ENCODE results near the gene SORBS1.

Gene SORBS1

GRCh38 chr10:95277614-95278013 is 283.6 kb downstream of the SORBS1 start:
- WGBS, 2 experiments (ENCODE audit: insufficient coverage in 2 of 2), result 83 to 85% methylated on average over 2 to 3 of the region's 3 CpGs

GRCh38 chr10:95277201-95277570 is 284.0 kb downstream of the SORBS1 start:
- 100% methylated on average over 1 of the region's 1 CpG; no CpG with 5 or more reads in 1 of the 2 experiments for WGBS, 2 experiments (ENCODE audit: insufficient coverage in 2 of 2)
- Histone ChIP-seq H3K9me3 (ENCODE audit: control insufficient read depth, low read length) (no peaks in the 10 kb centered on the region), H3K27ac (ENCODE audit: low read depth, low read length, severe bottlenecking) (no peak overlapping the region)

More at GRCh38 chr10:95277614-95278013, 283.6 kb downstream of the SORBS1 start:
- Histone ChIP-seq H3K36me3 (ENCODE audit: control insufficient read depth, insufficient read depth, low read length) (peaks cover 11% of the 10 kb centered on the region), H3K27ac (ENCODE audit: low read depth, low read length, severe bottlenecking) (no peak overlapping the region), H3K9me3 (ENCODE audit: control insufficient read depth, low read length) (no peaks in the 10 kb centered on the region), H3K4me3 (ENCODE audit: extremely low read depth, insufficient read depth, low read length, poor library complexity, severe bottlenecking) (no peak overlapping the region), H3K4me1 (ENCODE audit: control insufficient read depth, insufficient read depth, low read length, poor library complexity, severe bottlenecking) (peaks cover 55% of the 10 kb centered on the region)

DNA sequence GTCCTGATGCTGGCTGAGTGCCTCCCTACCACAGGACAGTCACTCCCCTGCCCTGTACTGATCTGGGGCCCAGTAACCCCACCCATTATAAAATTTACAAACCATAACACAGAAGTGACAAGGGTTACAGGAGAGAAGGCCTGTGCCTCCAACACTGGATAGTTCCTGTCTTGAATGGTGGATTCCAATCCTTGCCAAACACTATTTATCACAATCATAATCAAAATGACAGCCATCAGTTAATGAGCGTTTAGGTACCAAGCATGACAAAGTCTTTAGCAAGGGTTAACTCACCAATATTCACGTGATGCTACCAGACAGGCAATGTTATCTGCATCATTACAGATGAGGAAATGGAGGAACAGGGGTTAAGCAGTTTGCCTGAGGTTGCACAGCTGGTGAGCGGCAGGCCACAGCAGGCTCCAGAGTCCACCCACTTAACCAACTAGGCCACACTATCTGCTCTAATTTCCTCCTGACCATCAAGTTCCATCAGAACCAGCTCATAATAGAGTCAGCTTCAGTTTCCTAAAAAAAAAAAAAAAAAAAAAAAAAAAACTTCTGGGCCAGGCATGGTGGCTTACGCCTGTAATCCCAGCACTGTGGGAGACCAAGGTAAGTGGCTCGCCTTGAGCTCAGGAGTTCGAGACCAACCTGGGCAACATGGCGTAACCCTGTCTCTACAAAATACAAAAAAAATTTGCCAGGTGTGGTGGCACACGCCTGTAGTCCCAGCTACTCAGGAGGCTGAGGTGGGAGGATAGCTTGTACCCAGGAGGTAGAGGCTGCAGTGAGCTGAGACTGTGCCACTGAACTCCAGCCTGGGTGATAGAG is 284.6 kb downstream of the SORBS1 start:
- H3K27ac ChIP-seq (ENCODE audit: low read depth, low read length, severe bottlenecking), result no peak overlapping the region
- no peak overlapping the region for H3K4me3 ChIP-seq (ENCODE audit: extremely low read depth, insufficient read depth, low read length, poor library complexity, severe bottlenecking)
- H3K9me3 ChIP-seq (ENCODE audit: control insufficient read depth, low read length), result no peaks in the 10 kb centered on the region
- H3K4me1 ChIP-seq (ENCODE audit: control insufficient read depth, insufficient read depth, low read length, poor library complexity, severe bottlenecking), result peaks cover 51% of the 10 kb centered on the region
- WGBS, 2 experiments (ENCODE audit: insufficient coverage in 2 of 2), result 92 to 94% methylated on average over 4 to 5 of the region's 8 CpGs
- H3K36me3 ChIP-seq (ENCODE audit: control insufficient read depth, insufficient read depth, low read length), result peaks cover 14% of the 10 kb centered on the region

More at GRCh38 chr10:95277201-95277570, 284.0 kb downstream of the SORBS1 start:
- peaks cover 11% of the 10 kb centered on the region for H3K36me3 ChIP-seq (ENCODE audit: control insufficient read depth, insufficient read depth, low read length)
- H3K4me3 ChIP-seq (ENCODE audit: extremely low read depth, insufficient read depth, low read length, poor library complexity, severe bottlenecking), result no peak overlapping the region
- peaks cover 54% of the 10 kb centered on the region for H3K4me1 ChIP-seq (ENCODE audit: control insufficient read depth, insufficient read depth, low read length, poor library complexity, severe bottlenecking)

DNA sequence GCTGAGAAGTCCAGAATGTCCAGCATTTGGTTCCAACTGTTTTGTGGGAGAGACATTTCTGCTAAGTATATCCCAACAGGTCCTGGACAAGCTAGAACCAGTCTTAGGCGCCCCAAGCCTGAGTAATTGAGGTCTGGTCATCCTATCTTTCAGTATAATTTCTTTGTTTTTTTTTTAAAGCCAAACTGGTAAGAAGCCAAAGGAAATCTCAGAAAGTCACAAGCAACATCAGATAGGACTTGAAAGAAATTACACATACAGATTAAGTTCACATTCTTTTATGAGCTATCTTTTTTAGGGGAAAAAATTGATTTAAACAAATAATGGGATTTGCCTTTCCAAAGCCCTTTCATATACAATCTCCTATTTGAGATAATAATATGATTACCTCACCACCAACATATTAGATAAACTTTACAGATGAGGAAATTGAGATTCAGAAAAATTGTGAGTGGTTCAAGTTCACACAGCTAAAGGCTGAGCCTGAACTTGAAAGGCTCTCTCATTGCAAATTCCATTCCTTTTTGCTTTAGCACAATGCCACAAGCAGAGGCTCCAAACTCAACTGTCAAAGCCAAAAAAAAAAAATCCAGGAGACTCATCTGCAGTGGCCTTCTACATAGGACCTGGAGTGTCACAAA is 285.3 kb downstream of the SORBS1 start:
- Histone ChIP-seq H3K4me3 (ENCODE audit: extremely low read depth, insufficient read depth, low read length, poor library complexity, severe bottlenecking) (no peak overlapping the region), H3K9me3 (ENCODE audit: control insufficient read depth, low read length) (no peaks in the 10 kb centered on the region), H3K27ac (ENCODE audit: low read depth, low read length, severe bottlenecking) (no peak overlapping the region), H3K36me3 (ENCODE audit: control insufficient read depth, insufficient read depth, low read length) (peaks cover 19% of the 10 kb centered on the region), H3K4me1 (ENCODE audit: control insufficient read depth, insufficient read depth, low read length, poor library complexity, severe bottlenecking) (peaks cover 46% of the 10 kb centered on the region)
- no CpG with 5 or more reads among the region's 1 CpG for WGBS, 2 experiments (ENCODE audit: insufficient coverage in 2 of 2)

DNA sequence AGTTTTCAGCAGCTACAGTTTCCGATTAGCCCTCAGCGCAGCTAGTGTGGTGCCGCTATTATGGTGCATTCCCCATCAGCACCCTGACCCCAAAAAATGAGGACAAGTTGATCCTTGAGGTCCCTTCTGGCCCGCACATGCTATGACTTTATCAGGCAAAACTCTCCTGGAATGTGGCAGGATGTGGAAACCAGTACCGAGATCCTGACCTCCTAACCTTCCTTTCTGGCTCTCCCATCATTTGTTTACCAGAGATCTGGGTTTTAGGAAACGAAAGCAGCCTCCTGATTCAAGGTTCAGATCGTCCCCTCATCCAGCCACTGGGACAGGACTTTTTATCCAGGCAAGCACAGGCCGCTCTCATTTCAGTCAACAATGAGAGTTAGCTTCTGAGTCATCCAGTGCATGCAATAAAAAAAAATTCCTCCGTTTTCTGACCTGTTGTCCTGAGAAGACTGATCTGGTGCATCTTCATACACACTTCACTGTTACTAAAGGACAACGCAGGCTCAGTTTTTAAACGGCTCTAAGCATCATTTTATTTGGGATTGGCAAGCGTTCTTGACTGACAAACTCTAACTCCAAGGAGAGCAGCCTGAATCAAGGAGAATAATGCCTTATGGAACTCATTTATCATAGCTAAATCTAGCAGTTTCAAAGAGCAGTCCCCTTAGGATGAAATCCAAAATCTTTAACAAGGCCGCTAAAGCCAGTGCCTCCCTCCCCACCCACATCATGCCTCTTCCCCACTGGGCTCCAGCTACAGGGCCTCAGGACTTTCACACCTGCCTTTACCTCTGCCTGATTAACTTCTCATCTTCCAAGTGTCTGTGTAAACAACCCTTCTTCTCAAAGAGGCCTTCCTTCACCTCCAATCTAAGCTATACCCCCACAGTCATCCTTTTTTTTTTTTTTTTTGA is 287.5 kb downstream of the SORBS1 start:
- H3K4me3 ChIP-seq (ENCODE audit: extremely low read depth, insufficient read depth, low read length, poor library complexity, severe bottlenecking), result no peak overlapping the region
- H3K9me3 ChIP-seq (ENCODE audit: control insufficient read depth, low read length), result no peaks in the 10 kb centered on the region
- H3K4me1 ChIP-seq (ENCODE audit: control insufficient read depth, insufficient read depth, low read length, poor library complexity, severe bottlenecking), result peaks cover 32% of the 10 kb centered on the region
- WGBS, 2 experiments (ENCODE audit: insufficient coverage in 2 of 2), result 80 to 83% methylated on average over 12 to 13 of the region's 13 CpGs
- H3K36me3 ChIP-seq (ENCODE audit: control insufficient read depth, insufficient read depth, low read length), result peaks cover 31% of the 10 kb centered on the region
- H3K27ac ChIP-seq (ENCODE audit: low read depth, low read length, severe bottlenecking), result peak overlapping the region; percentile 71

DNA sequence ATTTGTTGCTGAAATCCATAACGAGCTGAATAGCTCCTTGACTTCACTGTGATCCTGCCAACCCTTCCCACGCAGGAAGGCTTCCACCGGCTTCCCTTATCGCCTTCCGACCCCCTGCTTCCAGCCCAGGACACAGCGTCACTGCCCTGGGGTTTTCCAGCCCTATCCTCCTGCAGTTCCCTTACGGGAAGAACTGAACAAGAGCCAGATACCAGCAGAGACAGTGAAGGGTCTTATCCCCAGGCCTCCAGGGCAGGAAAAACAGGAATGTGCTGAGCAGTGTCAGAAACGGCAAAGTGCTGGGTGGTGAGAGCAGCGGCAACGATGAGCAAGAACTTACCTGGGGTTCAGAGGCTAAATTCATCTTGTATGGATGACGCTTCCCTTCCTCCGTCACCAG is 292.7 kb downstream of the SORBS1 start:
- peak overlapping the region; percentile 94 for H3K27ac ChIP-seq (ENCODE audit: low read depth, low read length, severe bottlenecking)
- H3K36me3 ChIP-seq (ENCODE audit: control insufficient read depth, insufficient read depth, low read length), result peaks cover 47% of the 10 kb centered on the region

GRCh38 chr10:95267251-95267650 is 293.9 kb downstream of the SORBS1 start:
- peaks cover 59% of the 10 kb centered on the region for H3K36me3 ChIP-seq (ENCODE audit: control insufficient read depth, insufficient read depth, low read length)
- peaks cover 46% of the 10 kb centered on the region for H3K4me1 ChIP-seq (ENCODE audit: control insufficient read depth, insufficient read depth, low read length, poor library complexity, severe bottlenecking)
- H3K9me3 ChIP-seq (ENCODE audit: control insufficient read depth, low read length), result no peaks in the 10 kb centered on the region
- H3K4me3 ChIP-seq (ENCODE audit: extremely low read depth, insufficient read depth, low read length, poor library complexity, severe bottlenecking), result no peak overlapping the region
- WGBS, 2 experiments (ENCODE audit: insufficient coverage in 2 of 2), result no CpG with 5 or more reads among the region's 3 CpGs
- H3K27ac ChIP-seq (ENCODE audit: low read depth, low read length, severe bottlenecking), result peak overlapping the region; percentile 97

More for the DNA sequence above, 292.7 kb downstream of the SORBS1 start:
- 52 to 54% methylated on average over 10 of the region's 12 CpGs for WGBS, 2 experiments (ENCODE audit: insufficient coverage in 2 of 2)
- Histone ChIP-seq H3K4me3 (ENCODE audit: extremely low read depth, insufficient read depth, low read length, poor library complexity, severe bottlenecking) (no peak overlapping the region), H3K9me3 (ENCODE audit: control insufficient read depth, low read length) (no peaks in the 10 kb centered on the region), H3K4me1 (ENCODE audit: control insufficient read depth, insufficient read depth, low read length, poor library complexity, severe bottlenecking) (peaks cover 43% of the 10 kb centered on the region)

GRCh38 chr10:95266674-95267095 is 294.5 kb downstream of the SORBS1 start:
- peak overlapping the region; percentile 97 for H3K27ac ChIP-seq (ENCODE audit: low read depth, low read length, severe bottlenecking)
- H3K9me3 ChIP-seq (ENCODE audit: control insufficient read depth, low read length), result no peaks in the 10 kb centered on the region
- WGBS, 2 experiments (ENCODE audit: insufficient coverage in 2 of 2), result 83% methylated on average over 1 of the region's 1 CpG; no CpG with 5 or more reads in 1 of the 2 experiments
- H3K4me3 ChIP-seq (ENCODE audit: extremely low read depth, insufficient read depth, low read length, poor library complexity, severe bottlenecking), result no peak overlapping the region
- H3K36me3 ChIP-seq (ENCODE audit: control insufficient read depth, insufficient read depth, low read length), result peaks cover 59% of the 10 kb centered on the region
- H3K4me1 ChIP-seq (ENCODE audit: control insufficient read depth, insufficient read depth, low read length, poor library complexity, severe bottlenecking), result peaks cover 51% of the 10 kb centered on the region

DNA sequence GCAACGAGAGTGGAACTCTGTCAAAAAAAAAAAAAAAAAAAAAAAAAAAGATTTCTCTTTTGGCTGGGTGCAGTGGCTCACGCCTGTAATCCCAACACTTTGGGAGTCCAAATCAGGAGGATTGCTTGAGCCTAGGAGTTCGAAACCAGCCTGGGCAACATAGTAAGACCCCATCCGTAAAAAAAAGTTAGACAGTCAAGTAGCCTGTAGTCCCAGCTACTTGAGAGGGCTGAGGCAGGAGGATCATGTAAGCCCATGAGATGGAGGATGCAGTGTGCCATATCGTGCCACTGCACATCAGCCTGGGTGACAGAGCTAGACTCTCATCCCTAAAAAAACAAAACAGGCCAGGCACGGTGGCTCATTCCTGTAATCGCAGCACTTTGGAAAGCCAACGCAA is 295.6 kb downstream of the SORBS1 start:
- WGBS, 2 experiments (ENCODE audit: insufficient coverage in 2 of 2), result 88 to 94% methylated on average over 7 to 8 of the region's 8 CpGs
- peaks cover 51% of the 10 kb centered on the region for H3K36me3 ChIP-seq (ENCODE audit: control insufficient read depth, insufficient read depth, low read length)

More for the DNA sequence above, 295.6 kb downstream of the SORBS1 start:
- Histone ChIP-seq H3K27ac (ENCODE audit: low read depth, low read length, severe bottlenecking) (no peak overlapping the region), H3K9me3 (ENCODE audit: control insufficient read depth, low read length) (no peaks in the 10 kb centered on the region), H3K4me3 (ENCODE audit: extremely low read depth, insufficient read depth, low read length, poor library complexity, severe bottlenecking) (no peak overlapping the region), H3K4me1 (ENCODE audit: control insufficient read depth, insufficient read depth, low read length, poor library complexity, severe bottlenecking) (peaks cover 62% of the 10 kb centered on the region)
